ENCODE results near the gene ORAI3.

Gene ORAI3

GRCh38 chr16:30921748-30922419 is 27.0 kb upstream of the ORAI3 start:
- TF ChIP-seq EZH2 (IDR thresholded peaks at IDR 0.05; ENCODE audit: borderline replicate concordance, low read depth, low read length, severe bottlenecking), result no peak
- TF ChIP-seq CTCF (IDR thresholded peaks at IDR 0.05; ENCODE audit: borderline replicate concordance, extremely low read depth, low read length, poor library complexity, severe bottlenecking), result peak; percentile 98
- peaks cover 13% of the 10 kb centered on the region for H4K20me1 ChIP-seq (ENCODE audit: insufficient read depth, low read length)
- peaks cover 18% of the 10 kb centered on the region for H3K36me3 ChIP-seq (ENCODE audit: insufficient read depth, low read length)
- no peaks in the 10 kb centered on the region for H3K27me3 ChIP-seq (ENCODE audit: insufficient read depth, low read length, poor library complexity)
- H3K27ac ChIP-seq (ENCODE audit: low read length), result peak overlapping the region; percentile 76
- H3K9ac ChIP-seq (ENCODE audit: low read depth, low read length), result peak overlapping the region; percentile 63
- H3K9me3 ChIP-seq (ENCODE audit: insufficient read depth, low read length, severe bottlenecking), result no peaks in the 10 kb centered on the region
- peaks cover 40% of the 10 kb centered on the region for H3K4me1 ChIP-seq (ENCODE audit: insufficient read depth, low read length)
- DNase-seq (peak; percentile 94), ATAC-seq (ENCODE audit: insufficient read depth, low read depth) (peak; percentile 16)
- peaks cover 30% of the 10 kb centered on the region for H3K79me2 ChIP-seq (ENCODE audit: insufficient read depth, low read length)
- H3K4me3 ChIP-seq (ENCODE audit: low read depth in 1 of 2, low read length in 2 of 2), result peak overlapping the region; percentile 41 to 80
- peak overlapping the region; percentile 82 for H2AFZ ChIP-seq (ENCODE audit: low read depth, low read length)
- H3K4me2 ChIP-seq (ENCODE audit: insufficient read depth, low read length), result peak overlapping the region; percentile 91

GRCh38 chr16:30922420-30922959 is 26.4 kb upstream of the ORAI3 start:
- Histone ChIP-seq H4K20me1 (ENCODE audit: insufficient read depth, low read length) (peaks cover 14% of the 10 kb centered on the region), H3K79me2 (ENCODE audit: insufficient read depth, low read length) (peaks cover 31% of the 10 kb centered on the region), H3K27me3 (ENCODE audit: insufficient read depth, low read length, poor library complexity) (no peaks in the 10 kb centered on the region), H3K27ac (ENCODE audit: low read length) (peak overlapping the region; percentile 95), H3K4me2 (ENCODE audit: insufficient read depth, low read length) (peak overlapping the region; percentile 91), H3K36me3 (ENCODE audit: insufficient read depth, low read length) (peaks cover 24% of the 10 kb centered on the region), H3K4me3 (ENCODE audit: low read depth in 1 of 2, low read length in 2 of 2) (peak overlapping the region; percentile 48 to 80), H3K9ac (ENCODE audit: low read depth, low read length) (peak overlapping the region; percentile 73), H2AFZ (ENCODE audit: low read depth, low read length) (peak overlapping the region; percentile 82), H3K9me3 (ENCODE audit: insufficient read depth, low read length, severe bottlenecking) (no peaks in the 10 kb centered on the region), H3K4me1 (ENCODE audit: insufficient read depth, low read length) (peaks cover 45% of the 10 kb centered on the region)
- TF ChIP-seq EZH2 (IDR thresholded peaks at IDR 0.05; ENCODE audit: borderline replicate concordance, low read depth, low read length, severe bottlenecking), result no peak
- TF ChIP-seq CTCF (IDR thresholded peaks at IDR 0.05; ENCODE audit: borderline replicate concordance, extremely low read depth, low read length, poor library complexity, severe bottlenecking), result no peak
- peak; percentile 77 for ATAC-seq (ENCODE audit: insufficient read depth, low read depth)
- DNase-seq, result peak; percentile 100

- Histone ChIP-seq H3K79me2 (ENCODE audit: insufficient read depth, low read length) (peaks cover 31% of the 10 kb centered on the region), H4K20me1 (ENCODE audit: insufficient read depth, low read length) (peaks cover 17% of the 10 kb centered on the region), H3K27ac (ENCODE audit: low read length) (peak overlapping the region; percentile 95), H3K4me3 (ENCODE audit: low read depth in 1 of 2, low read length in 2 of 2) (peak overlapping the region; percentile 48 to 72; a peak in 3 of 4 replicates), H3K9me3 (ENCODE audit: insufficient read depth, low read length, severe bottlenecking) (no peaks in the 10 kb centered on the region), H3K4me2 (ENCODE audit: insufficient read depth, low read length) (peak overlapping the region; percentile 91), H3K36me3 (ENCODE audit: insufficient read depth, low read length) (peaks cover 29% of the 10 kb centered on the region), H3K9ac (ENCODE audit: low read depth, low read length) (peak overlapping the region; percentile 73), H2AFZ (ENCODE audit: low read depth, low read length) (peak overlapping the region; percentile 81), H3K27me3 (ENCODE audit: insufficient read depth, low read length, poor library complexity) (no peaks in the 10 kb centered on the region), H3K4me1 (ENCODE audit: insufficient read depth, low read length) (peaks cover 49% of the 10 kb centered on the region)
- TF ChIP-seq EZH2 (IDR thresholded peaks at IDR 0.05; ENCODE audit: borderline replicate concordance, low read depth, low read length, severe bottlenecking) (no peak), CTCF (IDR thresholded peaks at IDR 0.05; ENCODE audit: borderline replicate concordance, extremely low read depth, low read length, poor library complexity, severe bottlenecking) (no peak)
- ATAC-seq (ENCODE audit: insufficient read depth, low read depth), result peak; percentile 74
- peak; percentile 100 for DNase-seq
Observed at GRCh38 chr16:30922960-30923535, 25.8 kb upstream of the ORAI3 start.
